Pancreas (tissue), 10 donors: ENCODE results near the gene SCARB1. TPM values are rescaled to one million over a fixed set of nuclear protein-coding genes. Genes with fewer than 3 reads are reported as not detected.

Experiments used
- ATAC-seq, 4 donors: fragments of 200-7000 bp; cut with Tn5 transposase; one replicate each; pipeline versions ENCODE4 v1.8.0 to v1.9.1; 2020; ENCODE audit warnings: mild to moderate bottlenecking in 4 of 4, moderate library complexity in 4 of 4
- DNase-seq, 6 donors: peaks; one replicate each; pipeline ENCODE4 v3.0.0-alpha.2; 2020
- FAIRE-seq: peaks from 2 replicates; lab custom pipeline; 2012; peaks lifted over from hg19 to GRCh38; lab: Jason Lieb, UNC
- H3K27ac ChIP-seq, 4 donors: fragments of 200-600 bp; sonication (generic); 1 replicate in 3 of 4; 2 replicates in 1 of 4; pipeline versions ENCODE4 v1.5.0 to v1.8.0; 2020
- H3K27me3 ChIP-seq, 4 donors: fragments of 200-600 bp; one replicate each; pipeline ENCODE4 v1.8.0; 2021
- H3K36me3 ChIP-seq, 3 donors: fragments of 200-600 bp; sonication (generic) in 1 of 3; one replicate each; pipeline versions ENCODE4 v1.5.0 to v1.8.0; 2020 to 2021
- H3K4me1 ChIP-seq, 3 donors: fragments of 200-600 bp; one replicate each; pipeline ENCODE4 v1.8.0; 2021
- H3K4me3 ChIP-seq, 4 donors: fragments of 200-600 bp; sonication (generic) in 2 of 4; one replicate each; pipeline versions ENCODE4 v1.5.0 to v1.8.0; 2020 to 2021
- H3K9me3 ChIP-seq, 4 donors: fragments of 200-600 bp; one replicate each; pipeline ENCODE4 v1.8.0; 2021
- WGBS, 2 donors: extraction: QIAGEN DNeasy Blood & Tissue Kit; methylation state at CpG; one replicate each; pipeline ENCODE4 v1.1.7; 2013; 5-methylcytosine and 5-hydroxymethylcytosine counted together
- intact Hi-C, 3 donors: fragments of 100-400 bp; cut with DNase I; formaldehyde crosslinking; loops; one replicate each; pipeline versions ENCODE4 v1.11.1 to v1.14.2; 2022
- polyA plus RNA-seq, 2 donors: library from polyadenylated mRNA; stranded (reverse); fragments of 200-250 nt; gene quantifications; one replicate each; pipeline ENCODE4 v1.2.3, GENCODE V29; 2013
- total RNA-seq, 6 donors: library from RNA; stranded (reverse); fragmentation: NEBNext Ultra II Directional in 4 of 6; extraction: Animal tissue kit (Norgen Biotek cat#: 25700) in 4 of 6; gene quantifications; one replicate each; pipeline versions ENCODE4 v1.2.1 to v1.2.4, GENCODE V29; 2021 to 2023
- TF ChIP-seq, protein P1 (sequence below), 4 donors: fragments of 200-600 bp; sonication (generic) in 3 of 4; IDR thresholded peaks; one replicate each; pipeline versions ENCODE4 v1.5.0 to v1.8.0; 2021; ENCODE audit warnings: antibody characterized with exemption in 4 of 4
- donor health status: healthy with polysubstance abuse.
- donor health status: DM: no; HTN: no; CAD: no; lungs with moderate emphysema.
- donor health status: DM: no; HTN: no; CAD: no.
- donor health status: control.
- donor health status: control.
- donor health status: Bipolar disorder and iron deficiency.
- donor health status: DM: yes; HTN: yes; CAD: no.
- donor health status: DM: no; HTN: no; CAD: no.
- donor health status: DM: no; HTN: no; CAD: no.
- donor health status: DM: yes; HTN: yes; CAD: no.

SCARB1 gene
- total and polyA plus RNA-seq, 8 donors: 4.7 to 14.7 (median 9.6) TPM

DNA sequence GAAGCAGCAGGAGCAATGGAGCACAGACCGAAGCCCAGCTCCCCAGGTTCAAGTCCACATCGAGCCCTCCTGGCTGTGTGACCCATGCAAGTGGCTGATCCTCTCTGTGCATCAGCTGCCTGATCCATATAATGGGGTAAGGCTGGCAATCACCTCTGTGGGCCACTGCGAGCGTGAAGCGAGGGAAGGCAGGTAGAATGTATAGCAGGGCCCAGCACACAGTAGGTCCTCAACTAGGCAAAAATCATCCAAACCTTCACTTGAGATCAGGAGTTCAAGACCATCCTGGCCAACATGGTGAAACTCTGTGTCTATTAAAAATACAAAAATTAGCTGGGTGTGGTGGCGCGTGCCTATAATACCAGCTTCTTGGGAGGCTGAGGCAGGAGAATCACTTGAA lies 102.6 kb downstream of the SCARB1 start:
- ATAC-seq: no peak

DNA sequence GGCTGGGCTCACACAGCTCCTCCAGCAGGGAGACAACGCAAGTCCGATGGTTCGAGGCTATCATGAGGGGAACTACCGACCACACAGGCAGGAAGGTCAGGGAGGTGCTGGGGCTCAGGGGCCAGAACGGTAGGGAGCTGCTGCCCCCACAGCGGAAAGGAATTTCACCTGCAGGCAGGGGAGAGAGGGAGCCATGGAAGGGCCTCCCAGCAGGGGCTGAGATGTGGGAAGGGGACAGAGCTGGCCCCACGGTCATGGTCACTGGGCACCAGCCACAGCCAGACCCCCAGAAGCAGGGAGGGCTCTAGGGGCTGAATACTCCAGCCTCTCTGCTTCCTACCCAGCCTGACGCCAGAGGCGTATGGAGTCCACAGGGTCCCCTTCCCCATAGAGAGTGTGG lies 103.1 kb downstream of the SCARB1 start:
- no peaks in the 10 kb centered on the region for H3K27me3 ChIP-seq
- intact Hi-C loops: loop anchor here in 2 of 3 donors (10.0 kb wide), 1 partner anchor 416 kb away; no protein-coding TSS in a partner anchor
- H3K36me3 ChIP-seq: no peaks in the 10 kb centered on the region
- ATAC-seq (no peak), DNase-seq (no peak), FAIRE-seq (no peak)
- 81 to 89% methylated on average over 9 of the region's 9 CpGs for WGBS, 2 donors
- no peak overlapping the region for H3K4me3 ChIP-seq
- TF ChIP-seq, protein P1, sequence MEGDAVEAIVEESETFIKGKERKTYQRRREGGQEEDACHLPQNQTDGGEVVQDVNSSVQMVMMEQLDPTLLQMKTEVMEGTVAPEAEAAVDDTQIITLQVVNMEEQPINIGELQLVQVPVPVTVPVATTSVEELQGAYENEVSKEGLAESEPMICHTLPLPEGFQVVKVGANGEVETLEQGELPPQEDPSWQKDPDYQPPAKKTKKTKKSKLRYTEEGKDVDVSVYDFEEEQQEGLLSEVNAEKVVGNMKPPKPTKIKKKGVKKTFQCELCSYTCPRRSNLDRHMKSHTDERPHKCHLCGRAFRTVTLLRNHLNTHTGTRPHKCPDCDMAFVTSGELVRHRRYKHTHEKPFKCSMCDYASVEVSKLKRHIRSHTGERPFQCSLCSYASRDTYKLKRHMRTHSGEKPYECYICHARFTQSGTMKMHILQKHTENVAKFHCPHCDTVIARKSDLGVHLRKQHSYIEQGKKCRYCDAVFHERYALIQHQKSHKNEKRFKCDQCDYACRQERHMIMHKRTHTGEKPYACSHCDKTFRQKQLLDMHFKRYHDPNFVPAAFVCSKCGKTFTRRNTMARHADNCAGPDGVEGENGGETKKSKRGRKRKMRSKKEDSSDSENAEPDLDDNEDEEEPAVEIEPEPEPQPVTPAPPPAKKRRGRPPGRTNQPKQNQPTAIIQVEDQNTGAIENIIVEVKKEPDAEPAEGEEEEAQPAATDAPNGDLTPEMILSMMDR (IDR thresholded peaks at IDR 0.05): no peak
- no peaks in the 10 kb centered on the region for H3K4me1 ChIP-seq
- no peaks in the 10 kb centered on the region for H3K9me3 ChIP-seq
- H3K27ac ChIP-seq: peak overlapping the region in 1 of 4 donors; percentile 17

More for the DNA sequence above, 102.6 kb downstream of the SCARB1 start:
- Histone ChIP-seq H3K4me1 (peaks cover 0 to 2% (median 0%) of the 10 kb centered on the region in 3 donors), H3K36me3 (no peaks in the 10 kb centered on the region), H3K4me3 (no peak overlapping the region), H3K9me3 (no peaks in the 10 kb centered on the region), H3K27me3 (no peaks in the 10 kb centered on the region), H3K27ac (no peak overlapping the region)
- 94 to 95% methylated on average over 7 of the region's 7 CpGs for WGBS, 2 donors
- intact Hi-C loops: loop anchor here in 2 of 3 donors (10.0 kb wide), 1 partner anchor 416 kb away; no protein-coding TSS in a partner anchor
- DNase-seq (no peak), FAIRE-seq (no peak)
- TF ChIP-seq, protein P1 (IDR thresholded peaks at IDR 0.05): no peak

DNA sequence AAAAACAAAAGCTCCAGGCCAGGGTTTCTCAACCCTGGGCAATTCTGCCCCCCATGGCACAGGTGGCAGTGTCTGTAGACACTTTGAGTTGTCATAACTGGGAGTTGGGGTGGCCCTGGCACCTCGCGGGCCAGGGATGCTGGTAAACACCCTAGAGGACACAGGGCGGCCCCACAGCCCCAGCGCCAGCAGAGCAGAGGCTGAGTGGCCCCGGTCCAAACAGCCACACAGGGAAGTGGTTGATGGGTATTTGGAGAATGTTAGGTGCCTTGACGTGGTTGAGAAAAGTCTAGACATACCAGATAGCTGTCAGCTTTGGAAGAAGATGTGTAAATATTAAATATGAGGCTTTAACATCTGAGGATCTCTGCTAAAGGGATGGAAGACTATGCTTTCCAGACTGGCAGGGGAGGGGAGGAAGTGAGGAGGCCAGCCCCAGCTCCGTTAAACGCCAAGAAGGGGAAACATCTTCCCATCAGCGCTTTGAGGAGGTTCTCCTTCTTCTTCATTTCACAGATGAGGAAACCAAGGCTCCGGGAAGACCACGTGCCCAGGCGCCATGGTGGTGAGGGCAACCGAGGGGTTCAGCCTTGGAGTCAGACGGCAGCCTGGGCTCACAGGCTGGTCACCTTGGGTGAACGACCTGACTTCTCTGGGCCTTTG lies 103.7 kb downstream of the SCARB1 start:
- no peaks in the 10 kb centered on the region for H3K36me3 ChIP-seq
- no peaks in the 10 kb centered on the region for H3K27me3 ChIP-seq
- DNase-seq (peak in 1 of 6 donors; percentile 54), FAIRE-seq (no peak), ATAC-seq (peak in 1 of 4 donors; percentile 14)
- H3K4me1 ChIP-seq: peaks cover 0 to under 1% (median under 1%) of the 10 kb centered on the region in 3 donors
- no peaks in the 10 kb centered on the region for H3K9me3 ChIP-seq
- peak overlapping the region in 1 of 4 donors; percentile 17 for H3K27ac ChIP-seq
- TF ChIP-seq, protein P1 (IDR thresholded peaks at IDR 0.05): no peak
- 62 to 72% methylated on average over 15 of the region's 15 CpGs for WGBS, 2 donors
- intact Hi-C loops: loop anchor here in 2 of 3 donors (10.0 kb wide), 2 partner anchors 265 to 415 kb away; no protein-coding TSS in a partner anchor
- H3K4me3 ChIP-seq: no peak overlapping the region

DNA sequence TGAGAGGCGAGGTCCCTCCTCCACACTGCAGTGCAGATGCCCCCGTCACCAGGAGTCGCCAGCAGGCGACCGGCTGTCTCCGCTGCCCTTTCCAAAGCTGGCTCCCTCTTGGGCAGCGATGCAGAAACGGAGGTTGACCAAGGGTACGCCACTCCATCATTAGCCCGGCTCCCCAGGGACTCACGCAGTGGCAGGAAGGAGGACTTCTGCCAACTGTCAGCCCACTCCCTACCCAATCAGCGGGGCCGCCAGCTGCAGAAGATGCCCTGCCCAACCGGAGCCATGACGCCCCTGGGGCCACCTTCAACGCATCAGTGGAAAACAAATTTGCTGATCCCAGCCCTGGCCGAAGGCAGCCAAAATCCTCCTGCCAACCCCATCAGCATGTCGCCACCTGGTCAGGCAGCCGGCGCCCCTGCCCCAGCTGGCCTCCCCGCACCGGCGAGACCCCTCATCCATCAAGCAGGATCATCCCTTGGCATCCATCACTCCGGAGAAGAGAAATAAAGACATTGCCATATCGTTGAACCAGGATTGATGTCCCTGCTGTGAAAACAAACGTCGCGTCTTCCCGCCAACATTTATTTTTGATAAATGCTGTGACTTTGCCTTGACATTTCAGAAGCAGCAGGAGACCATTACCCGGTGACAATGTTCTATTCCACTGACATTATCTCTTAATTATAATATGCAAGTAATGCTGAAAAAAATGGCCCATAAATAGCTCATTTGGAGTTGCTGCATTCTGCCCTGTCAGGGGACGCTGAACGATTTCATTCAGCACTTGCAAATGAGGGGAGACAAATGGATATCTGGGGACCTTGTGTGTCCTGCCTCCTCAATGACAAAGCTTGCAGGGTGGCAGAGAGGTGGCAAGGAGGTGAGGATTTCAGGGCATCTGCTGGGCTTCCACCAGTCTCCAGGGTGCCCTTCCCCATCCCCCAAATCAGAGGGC lies 105.1 kb downstream of the SCARB1 start:
- intact Hi-C loops: loop anchor here in 1 of 3 donors (10.0 kb wide), 1 partner anchor 264 kb away; no protein-coding TSS in a partner anchor
- no peak overlapping the region for H3K27ac ChIP-seq
- H3K9me3 ChIP-seq: no peaks in the 10 kb centered on the region
- ATAC-seq: peak in 1 of 4 donors; percentile 30
- WGBS, 2 donors: 40 to 44% methylated on average over 30 to 32 of the region's 32 CpGs
- DNase-seq: no peak
- TF ChIP-seq, protein P1 (IDR thresholded peaks at IDR 0.05): no peak
- H3K4me3 ChIP-seq: no peak overlapping the region
- peaks cover 0 to 10% (median 7%) of the 10 kb centered on the region in 3 donors for H3K4me1 ChIP-seq
- no peaks in the 10 kb centered on the region for H3K36me3 ChIP-seq
- no peak for FAIRE-seq
- H3K27me3 ChIP-seq: no peaks in the 10 kb centered on the region
